ENCODE data around the gene SRRT.

SRRT gene

DNA sequence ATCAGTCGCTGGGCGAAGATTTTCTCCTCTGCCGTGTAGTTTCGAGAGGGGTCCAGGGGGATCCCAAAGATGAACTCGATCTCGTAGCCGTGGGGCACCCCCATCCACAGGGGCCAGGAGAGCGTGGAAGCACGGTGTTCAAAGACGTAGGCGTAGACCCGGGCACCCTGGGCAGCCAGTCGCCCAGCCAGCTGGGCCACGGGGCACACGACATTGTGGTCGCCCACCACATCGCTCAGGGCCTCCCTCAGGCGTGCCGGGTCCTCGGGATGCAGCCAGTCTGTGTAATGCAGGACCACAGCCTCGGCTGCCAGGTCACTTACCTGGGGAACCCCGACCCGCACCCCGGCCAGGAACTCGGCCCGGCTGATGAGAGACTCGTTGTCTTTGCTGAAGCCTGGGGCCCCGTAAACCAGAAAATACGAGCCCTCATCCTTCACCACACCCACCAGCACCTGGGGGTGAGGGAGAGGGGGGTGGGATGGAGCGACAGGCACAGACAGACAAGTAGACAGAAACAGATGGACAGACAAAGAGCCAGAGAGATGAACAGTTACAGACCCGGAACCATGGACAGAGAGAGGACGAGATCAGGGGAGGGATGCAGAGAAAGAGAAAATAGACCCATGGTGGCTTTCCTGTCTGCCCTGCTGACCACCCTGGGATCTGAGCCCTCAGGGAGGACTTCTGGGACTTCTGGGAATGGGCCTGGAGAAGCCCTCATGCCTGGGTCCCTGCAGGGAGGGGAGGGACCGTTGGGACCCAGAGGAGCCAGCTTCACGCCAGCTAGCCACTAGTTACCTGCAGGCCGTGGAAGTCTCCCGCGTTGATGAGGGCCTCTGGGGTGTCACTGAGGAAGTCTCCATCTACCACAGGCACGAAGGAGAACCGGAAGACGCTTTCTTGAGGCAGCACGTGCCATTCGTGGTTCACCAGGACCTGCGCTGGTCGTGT is 17.7 kb downstream of the SRRT start:
- Mint-ChIP-seq H3K27me3 (ENCODE audit: low read depth) (peaks cover 52% of the 10 kb centered on the region), H3K4me1 (ENCODE audit: low read depth) (peaks cover 25% of the 10 kb centered on the region), H3K4me3 (no peak overlapping the region), H3K36me3 (ENCODE audit: low read depth) (peaks cover 8% of the 10 kb centered on the region), H3K27ac (no peak overlapping the region), H3K9me3 (no peaks in the 10 kb centered on the region)

DNA sequence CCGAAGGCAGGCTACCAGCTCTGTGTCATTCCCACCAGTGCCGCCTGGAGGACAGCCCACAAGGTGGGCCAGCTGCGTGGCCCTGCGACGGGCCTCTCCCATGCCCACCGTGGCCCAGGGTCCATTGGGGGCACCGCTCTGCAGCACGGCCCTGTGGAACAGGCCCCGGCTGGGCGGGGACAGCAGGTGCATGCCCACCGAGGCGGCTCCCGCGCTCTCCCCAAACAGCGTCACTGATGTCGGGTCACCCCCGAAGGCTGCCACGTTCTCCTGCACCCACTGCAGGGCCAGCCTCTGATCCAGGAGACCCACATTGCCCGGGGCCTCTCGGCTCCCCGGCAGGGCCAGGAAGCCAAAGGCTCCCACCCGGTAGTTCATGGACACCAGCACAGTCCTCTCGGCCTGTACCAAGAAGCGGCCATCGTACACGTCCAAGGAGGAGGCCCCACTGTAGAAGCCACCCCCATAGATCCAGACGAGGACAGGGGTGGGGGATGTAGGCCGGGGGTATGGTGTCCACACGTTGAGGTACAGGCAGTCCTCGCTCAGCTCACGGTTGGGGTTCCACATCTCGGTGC is 18.5 kb downstream of the SRRT start:
- Mint-ChIP-seq H3K4me3 (no peak overlapping the region), H3K27me3 (ENCODE audit: low read depth) (peaks cover 60% of the 10 kb centered on the region), H3K9me3 (no peaks in the 10 kb centered on the region), H3K36me3 (ENCODE audit: low read depth) (peaks cover 2% of the 10 kb centered on the region), H3K4me1 (ENCODE audit: low read depth) (peaks cover 18% of the 10 kb centered on the region), H3K27ac (no peak overlapping the region)

DNA sequence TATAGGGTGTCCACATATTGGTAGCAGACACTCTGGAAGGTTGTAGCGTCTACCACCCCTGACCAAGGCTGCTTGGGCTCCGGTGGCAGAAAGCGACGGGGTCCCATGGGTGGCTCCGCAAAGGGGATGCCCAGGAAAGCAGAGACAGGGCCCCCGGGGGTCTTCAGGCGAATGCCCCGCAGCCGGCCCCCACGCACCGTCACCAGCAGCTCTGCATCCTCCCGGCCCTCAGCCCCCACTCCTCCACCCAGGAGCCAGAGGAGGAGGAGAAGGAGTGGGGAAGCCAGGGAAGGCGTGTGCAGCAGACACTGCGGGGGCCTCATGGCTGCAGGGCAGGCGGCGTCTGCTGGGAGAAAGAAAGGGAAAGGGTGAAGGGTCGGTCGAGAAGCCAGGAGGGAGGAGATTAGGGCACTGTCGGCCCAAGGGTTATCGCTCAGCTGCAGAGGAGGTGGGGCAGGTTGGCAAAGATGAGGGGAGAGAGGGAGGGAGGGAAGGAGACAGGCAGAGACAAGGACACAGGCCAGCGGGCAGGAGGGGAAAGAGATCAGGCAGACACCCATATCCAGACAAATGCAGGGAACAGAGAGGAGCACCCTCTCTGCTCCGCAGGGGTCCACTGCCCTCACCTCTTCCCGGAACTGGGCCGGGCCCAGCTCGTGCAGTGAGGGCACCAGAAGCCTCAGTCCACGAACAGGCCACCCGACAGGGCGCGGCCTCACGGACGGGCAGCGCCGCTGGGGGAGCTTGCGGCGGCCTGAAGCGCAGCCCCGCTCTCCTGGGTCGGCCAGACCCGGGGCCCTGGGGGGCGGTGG is 19.2 kb downstream of the SRRT start:
- no peak overlapping the region for H3K4me3 Mint-ChIP-seq
- peaks cover 61% of the 10 kb centered on the region for H3K27me3 Mint-ChIP-seq (ENCODE audit: low read depth)
- peaks cover 16% of the 10 kb centered on the region for H3K4me1 Mint-ChIP-seq (ENCODE audit: low read depth)

DNA sequence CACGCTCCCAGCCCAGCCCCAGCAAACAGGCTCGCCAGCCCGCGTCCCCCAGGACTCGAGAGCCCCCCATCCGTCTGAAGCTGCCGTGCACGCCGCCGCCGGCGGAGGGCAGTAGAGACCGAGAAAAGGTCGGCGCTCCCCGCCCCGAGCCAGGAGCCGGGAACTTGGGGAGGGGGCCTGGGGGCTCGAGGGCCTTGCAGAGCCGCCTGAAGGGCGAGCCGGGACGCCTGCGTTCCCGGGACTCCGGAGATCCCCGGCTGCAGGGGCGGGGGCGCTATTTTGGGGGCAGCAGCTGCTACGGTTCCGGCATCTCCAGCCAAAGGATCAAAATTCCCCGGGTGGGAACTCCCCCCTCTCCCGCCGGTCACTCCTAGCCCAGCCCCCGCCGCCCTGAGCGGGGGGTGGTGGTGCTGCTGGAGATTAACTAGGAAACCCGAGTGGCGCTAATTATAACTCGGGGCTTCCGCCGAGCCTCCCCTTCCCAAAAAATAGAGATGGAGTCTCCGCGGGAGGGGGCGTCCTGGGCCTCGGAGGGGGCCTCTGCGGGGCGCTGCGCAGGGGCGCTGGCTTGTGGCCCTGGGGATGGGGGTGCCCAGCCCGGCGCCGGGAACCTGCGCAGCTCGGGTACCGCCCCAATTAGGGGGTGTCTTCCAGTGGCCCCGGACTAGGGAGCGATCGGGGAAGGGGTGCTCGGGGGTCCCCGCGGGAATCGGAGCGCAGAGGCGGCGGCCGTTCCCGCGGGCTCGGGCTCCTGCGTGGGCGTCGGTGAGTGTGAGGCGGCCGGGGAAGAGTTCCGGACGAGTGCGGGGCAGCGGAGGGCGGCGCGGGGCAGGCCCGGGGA is 20.2 kb downstream of the SRRT start:
- Mint-ChIP-seq H3K27ac (no peak overlapping the region), H3K4me3 (no peak overlapping the region)

More for the DNA sequence above, 19.2 kb downstream of the SRRT start:
- Mint-ChIP-seq H3K9me3 (no peaks in the 10 kb centered on the region), H3K36me3 (ENCODE audit: low read depth) (no peaks in the 10 kb centered on the region), H3K27ac (no peak overlapping the region)

DNA sequence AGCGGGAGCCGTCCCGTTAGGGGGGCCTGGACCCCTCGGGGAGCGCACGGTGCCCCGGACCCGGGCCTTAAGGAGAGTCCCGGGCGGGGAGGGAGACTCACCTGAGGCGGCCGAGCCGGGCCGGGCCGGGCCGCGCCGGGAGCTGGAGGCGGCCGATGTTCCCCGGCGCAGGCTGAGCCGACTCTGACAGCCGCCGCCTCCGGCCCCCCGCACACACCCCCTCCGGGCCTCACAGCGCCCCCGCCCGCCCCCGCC is 20.7 kb downstream of the SRRT start, which contains the start of gene ACHE:
ACHE (minus strand) TSS at position 188 of the 255 bp plus-strand sequence. CDS start 1,656 bp downstream, outside the sequence.
- no peaks in the 10 kb centered on the region for H3K9me3 Mint-ChIP-seq
- H3K36me3 Mint-ChIP-seq (ENCODE audit: low read depth), result no peaks in the 10 kb centered on the region
- H3K27me3 Mint-ChIP-seq (ENCODE audit: low read depth), result peaks cover 58% of the 10 kb centered on the region
- H3K4me3 Mint-ChIP-seq, result peak within 1 kb of the TSS; percentile 56
- H3K27ac Mint-ChIP-seq, result no peak within 1 kb of the TSS
- peaks cover 11% of the 10 kb centered on the region for H3K4me1 Mint-ChIP-seq (ENCODE audit: low read depth)

More for the DNA sequence above, 20.2 kb downstream of the SRRT start:
- H3K27me3 Mint-ChIP-seq (ENCODE audit: low read depth), result peaks cover 61% of the 10 kb centered on the region
- no peaks in the 10 kb centered on the region for H3K9me3 Mint-ChIP-seq
- peaks cover 15% of the 10 kb centered on the region for H3K4me1 Mint-ChIP-seq (ENCODE audit: low read depth)
- no peaks in the 10 kb centered on the region for H3K36me3 Mint-ChIP-seq (ENCODE audit: low read depth)

DNA sequence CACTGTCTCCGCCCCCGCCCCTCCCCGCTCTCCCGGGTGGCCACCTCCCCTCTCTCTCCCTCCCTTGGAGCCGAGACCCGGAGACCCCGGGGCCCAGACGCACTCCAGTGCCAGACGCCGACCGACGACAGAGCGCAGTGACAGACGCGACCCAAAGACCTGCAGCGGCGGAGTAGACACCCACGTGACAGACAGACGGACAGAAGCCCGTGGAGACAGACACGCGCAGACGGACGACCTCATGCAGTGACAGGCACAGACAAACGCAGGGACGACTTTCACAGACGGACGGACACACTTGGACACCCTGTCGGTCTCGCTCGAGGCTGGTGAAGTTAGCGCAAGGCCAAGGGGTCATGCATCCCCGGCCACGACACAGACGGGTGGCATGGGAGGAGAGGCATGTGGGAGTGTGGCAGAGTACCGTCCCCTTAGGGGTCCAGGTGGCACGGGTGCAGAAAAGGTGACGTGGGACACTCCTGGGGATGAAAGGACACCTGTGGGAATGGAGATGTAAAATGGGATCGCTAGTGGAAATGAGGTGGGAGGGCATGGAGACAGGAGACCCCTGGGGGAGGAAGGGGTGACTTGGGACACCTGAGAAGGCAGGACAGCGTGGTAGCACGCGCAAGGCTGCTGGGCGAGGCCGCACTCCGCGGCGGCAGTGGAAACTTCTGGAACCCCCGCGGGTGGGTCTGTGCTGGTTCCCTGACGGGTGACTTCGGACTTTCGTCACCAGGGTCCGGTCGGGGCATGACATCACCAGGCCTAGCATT is 21.2 kb downstream of the SRRT start:
- no peaks in the 10 kb centered on the region for H3K9me3 Mint-ChIP-seq
- H3K4me3 Mint-ChIP-seq, result peak overlapping the region; percentile 56
- H3K4me1 Mint-ChIP-seq (ENCODE audit: low read depth), result peaks cover 13% of the 10 kb centered on the region
- no peak overlapping the region for H3K27ac Mint-ChIP-seq
- H3K36me3 Mint-ChIP-seq (ENCODE audit: low read depth), result no peaks in the 10 kb centered on the region
- peaks cover 61% of the 10 kb centered on the region for H3K27me3 Mint-ChIP-seq (ENCODE audit: low read depth)

DNA sequence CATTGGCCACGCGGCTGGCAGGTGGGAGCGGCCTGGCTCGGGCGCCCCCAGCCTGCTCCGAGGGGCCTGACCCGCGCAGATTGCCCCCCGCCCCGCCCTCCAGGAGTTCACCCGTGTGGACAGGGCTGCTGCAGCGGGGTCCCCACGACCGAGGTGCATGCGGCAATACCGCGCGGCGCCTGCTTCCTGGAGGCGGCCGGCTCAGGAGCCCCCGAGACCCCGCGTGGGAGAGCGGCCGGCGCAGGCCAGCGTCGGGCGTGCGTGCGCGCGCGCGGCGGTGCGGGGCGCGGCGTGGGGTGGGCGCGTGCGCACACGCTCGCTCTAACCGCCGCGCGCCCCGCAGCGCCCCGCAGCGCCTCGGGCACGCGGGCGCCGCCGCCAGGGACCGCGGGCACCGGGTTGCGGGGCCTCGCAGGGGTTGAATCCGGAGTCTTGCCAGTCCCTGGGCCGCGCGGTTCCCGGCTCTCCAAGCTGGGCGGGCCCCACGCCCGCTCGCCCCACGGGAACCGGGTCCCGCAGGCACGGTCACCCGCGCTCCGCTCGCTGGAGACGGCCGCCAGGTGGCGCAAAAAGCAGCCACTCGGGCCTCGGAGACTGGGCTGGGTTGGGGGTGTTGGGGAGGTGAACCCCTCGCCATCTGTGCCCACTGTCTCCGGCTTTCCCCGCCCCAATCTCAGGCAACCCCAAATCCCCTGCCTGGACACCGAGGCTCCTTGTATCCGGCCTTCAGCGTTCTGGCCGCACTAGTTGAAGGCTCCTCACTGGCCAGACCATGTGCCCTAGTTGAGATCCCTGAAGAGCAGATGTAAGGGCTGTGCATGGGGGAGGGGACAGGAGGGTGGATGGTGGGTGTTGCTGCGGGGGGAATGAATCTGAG is 22.1 kb downstream of the SRRT start:
- Mint-ChIP-seq H3K9me3 (no peaks in the 10 kb centered on the region), H3K4me1 (ENCODE audit: low read depth) (peaks cover 9% of the 10 kb centered on the region), H3K4me3 (peak overlapping the region; percentile 54), H3K27ac (peak overlapping the region; percentile 63), H3K27me3 (ENCODE audit: low read depth) (peaks cover 53% of the 10 kb centered on the region), H3K36me3 (ENCODE audit: low read depth) (no peaks in the 10 kb centered on the region)

DNA sequence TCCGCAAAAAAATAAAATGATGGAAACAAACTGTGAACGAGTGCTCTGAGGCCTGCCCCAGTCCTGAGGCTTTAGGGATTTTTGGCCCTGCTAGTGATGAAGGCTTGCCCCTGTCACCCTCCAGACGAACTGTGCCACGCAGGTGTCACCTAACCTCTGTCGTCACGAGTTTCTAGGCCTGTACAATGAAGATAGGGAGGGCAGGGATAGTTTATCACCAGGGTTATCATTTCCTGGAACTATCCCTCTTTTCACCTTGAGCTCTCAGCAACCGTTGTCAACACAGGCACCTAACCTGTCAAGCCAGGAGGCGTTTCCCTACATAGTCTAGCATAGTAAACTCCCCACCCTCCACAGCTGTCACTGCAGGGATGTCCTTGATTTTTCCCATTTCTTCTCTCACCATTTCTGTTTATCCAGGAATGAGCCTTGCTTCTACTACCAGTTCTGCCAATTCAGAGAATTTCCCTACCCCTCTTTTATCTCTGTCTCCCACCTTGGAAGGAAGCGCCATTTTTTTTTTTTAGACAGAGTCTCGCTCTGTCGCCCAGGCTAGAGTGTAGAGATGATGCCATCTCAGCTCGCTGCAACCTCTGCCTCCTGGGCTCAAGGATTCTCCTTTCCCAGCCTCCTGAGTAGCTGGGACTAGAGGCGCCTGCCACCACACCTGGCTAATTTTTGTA is 23.0 kb downstream of the SRRT start:
- H3K36me3 Mint-ChIP-seq (ENCODE audit: low read depth), result no peaks in the 10 kb centered on the region
- H3K9me3 Mint-ChIP-seq, result no peaks in the 10 kb centered on the region
- H3K27me3 Mint-ChIP-seq (ENCODE audit: low read depth), result peaks cover 44% of the 10 kb centered on the region
- no peak overlapping the region for H3K27ac Mint-ChIP-seq
- H3K4me1 Mint-ChIP-seq (ENCODE audit: low read depth), result peaks cover 9% of the 10 kb centered on the region
- H3K4me3 Mint-ChIP-seq, result peak overlapping the region; percentile 36

DNA sequence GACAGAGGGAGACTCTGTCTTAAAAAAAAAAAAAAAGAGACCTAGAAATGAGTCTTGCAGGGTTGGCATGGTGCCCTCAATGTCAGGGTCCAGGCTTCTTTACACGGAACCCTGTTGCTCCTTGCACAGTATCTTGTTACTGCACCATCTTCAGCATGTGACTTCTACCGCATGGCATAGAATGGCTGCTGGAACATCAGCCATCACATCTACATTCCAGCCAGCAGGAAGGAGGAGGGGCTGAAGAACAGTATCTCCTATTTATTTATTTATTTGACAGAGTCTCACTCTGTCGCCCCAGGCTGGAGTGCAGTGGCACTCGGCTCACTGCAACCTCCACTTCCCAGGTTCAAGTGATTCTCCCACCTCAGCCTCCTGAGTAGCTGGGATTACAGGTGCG is 24.5 kb downstream of the SRRT start:
- H3K27me3 Mint-ChIP-seq (ENCODE audit: low read depth), result peaks cover 32% of the 10 kb centered on the region
- H3K4me1 Mint-ChIP-seq (ENCODE audit: low read depth), result peaks cover 9% of the 10 kb centered on the region
- H3K4me3 Mint-ChIP-seq, result no peak overlapping the region

DNA sequence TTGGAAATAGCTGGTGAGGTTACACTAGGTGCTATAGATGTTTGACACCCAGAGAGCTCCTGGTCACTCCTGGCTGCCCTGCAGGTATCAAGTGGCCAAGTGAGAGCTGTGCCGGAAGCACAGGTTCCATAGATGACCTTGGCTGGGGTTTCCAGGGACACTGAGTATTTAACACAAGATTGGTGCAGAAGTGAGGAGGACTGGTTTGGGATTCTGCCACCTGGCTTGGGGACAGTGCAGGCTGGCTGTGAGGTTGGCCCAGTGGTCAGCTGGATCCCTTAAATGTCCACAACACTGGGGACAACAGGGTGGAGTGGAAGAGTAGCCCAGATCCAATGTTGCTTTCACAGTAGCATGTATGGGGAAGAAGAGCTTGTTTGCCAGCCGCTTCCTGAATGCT is 26.1 kb downstream of the SRRT start:
- Mint-ChIP-seq H3K27me3 (ENCODE audit: low read depth) (peaks cover 29% of the 10 kb centered on the region), H3K36me3 (ENCODE audit: low read depth) (no peaks in the 10 kb centered on the region), H3K4me3 (no peak overlapping the region), H3K9me3 (no peaks in the 10 kb centered on the region), H3K27ac (no peak overlapping the region), H3K4me1 (ENCODE audit: low read depth) (peaks cover 7% of the 10 kb centered on the region)

More for the DNA sequence above, 24.5 kb downstream of the SRRT start:
- no peaks in the 10 kb centered on the region for H3K36me3 Mint-ChIP-seq (ENCODE audit: low read depth)
- H3K27ac Mint-ChIP-seq, result no peak overlapping the region
- H3K9me3 Mint-ChIP-seq, result no peaks in the 10 kb centered on the region

DNA sequence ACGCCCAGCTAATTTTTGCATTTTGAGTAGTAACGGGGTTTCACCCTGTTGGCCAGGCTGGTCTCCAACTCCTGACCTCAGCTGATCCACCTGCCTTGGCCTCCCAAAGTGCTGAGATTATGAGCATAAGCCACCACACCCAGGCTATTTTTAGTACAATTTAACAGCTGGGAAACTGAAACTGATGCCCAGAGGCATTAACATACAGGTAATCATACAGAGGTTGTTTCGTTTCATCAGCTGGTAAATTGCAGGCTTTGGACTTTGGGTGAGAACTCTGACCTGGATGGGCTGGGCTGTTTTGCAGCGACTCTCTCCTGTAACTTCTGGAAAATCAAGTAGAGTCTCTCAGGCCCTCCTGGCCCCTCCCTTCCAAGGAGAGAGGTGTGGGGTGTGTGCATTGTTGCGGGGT is 27.0 kb downstream of the SRRT start:
- Mint-ChIP-seq H3K27ac (no peak overlapping the region), H3K4me3 (no peak overlapping the region), H3K36me3 (ENCODE audit: low read depth) (no peaks in the 10 kb centered on the region), H3K4me1 (ENCODE audit: low read depth) (peaks cover 3% of the 10 kb centered on the region), H3K27me3 (ENCODE audit: low read depth) (peaks cover 24% of the 10 kb centered on the region), H3K9me3 (no peaks in the 10 kb centered on the region)

DNA sequence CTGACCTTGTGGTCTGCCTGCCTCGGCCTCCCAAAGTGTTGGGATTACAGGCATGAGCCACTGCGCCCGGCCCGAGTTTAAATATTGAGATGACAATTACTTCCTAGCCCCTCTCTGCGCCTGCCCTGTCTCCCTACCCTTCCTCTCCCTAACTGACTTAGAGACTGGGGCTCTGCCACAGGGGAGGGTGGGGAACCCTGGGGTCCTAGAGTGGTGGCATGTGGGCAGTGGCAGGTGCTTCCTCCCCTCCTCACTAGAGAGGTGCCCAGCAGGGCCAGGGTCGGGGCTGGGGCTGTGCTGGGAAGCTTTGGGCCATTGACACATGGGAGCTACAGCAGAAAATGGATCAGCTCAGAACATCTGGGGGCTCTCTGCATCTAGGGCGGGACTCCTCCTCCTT is 27.7 kb downstream of the SRRT start:
- H3K36me3 Mint-ChIP-seq (ENCODE audit: low read depth), result no peaks in the 10 kb centered on the region

More for the DNA sequence above, 27.7 kb downstream of the SRRT start:
- H3K9me3 Mint-ChIP-seq, result no peaks in the 10 kb centered on the region
- peaks cover 18% of the 10 kb centered on the region for H3K27me3 Mint-ChIP-seq (ENCODE audit: low read depth)
- H3K27ac Mint-ChIP-seq, result no peak overlapping the region
- peaks cover 3% of the 10 kb centered on the region for H3K4me1 Mint-ChIP-seq (ENCODE audit: low read depth)
- no peak overlapping the region for H3K4me3 Mint-ChIP-seq
